Measurements from ENCODE around the gene PDE5A.

DNA sequence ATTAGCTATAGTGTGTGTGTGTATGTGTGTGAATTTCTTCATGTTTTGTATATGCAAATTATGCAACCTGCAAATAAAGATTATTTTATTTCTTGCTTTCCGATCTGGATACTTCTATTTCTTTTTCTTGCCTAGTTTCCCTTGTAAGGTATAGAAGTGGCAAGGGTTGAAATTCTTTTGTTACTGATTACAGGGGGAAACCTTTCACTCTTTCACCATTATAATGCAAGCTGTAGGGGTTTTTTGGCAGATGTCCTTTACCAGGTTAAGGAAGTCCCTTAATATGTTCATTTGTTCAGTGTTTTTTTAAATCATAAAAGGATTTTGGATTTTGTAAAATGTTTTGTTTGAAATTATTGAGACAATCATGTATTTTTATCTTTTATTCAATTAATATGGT, 44.3 kb upstream of the PDE5A start:
- TF ChIP-seq, protein P1, sequence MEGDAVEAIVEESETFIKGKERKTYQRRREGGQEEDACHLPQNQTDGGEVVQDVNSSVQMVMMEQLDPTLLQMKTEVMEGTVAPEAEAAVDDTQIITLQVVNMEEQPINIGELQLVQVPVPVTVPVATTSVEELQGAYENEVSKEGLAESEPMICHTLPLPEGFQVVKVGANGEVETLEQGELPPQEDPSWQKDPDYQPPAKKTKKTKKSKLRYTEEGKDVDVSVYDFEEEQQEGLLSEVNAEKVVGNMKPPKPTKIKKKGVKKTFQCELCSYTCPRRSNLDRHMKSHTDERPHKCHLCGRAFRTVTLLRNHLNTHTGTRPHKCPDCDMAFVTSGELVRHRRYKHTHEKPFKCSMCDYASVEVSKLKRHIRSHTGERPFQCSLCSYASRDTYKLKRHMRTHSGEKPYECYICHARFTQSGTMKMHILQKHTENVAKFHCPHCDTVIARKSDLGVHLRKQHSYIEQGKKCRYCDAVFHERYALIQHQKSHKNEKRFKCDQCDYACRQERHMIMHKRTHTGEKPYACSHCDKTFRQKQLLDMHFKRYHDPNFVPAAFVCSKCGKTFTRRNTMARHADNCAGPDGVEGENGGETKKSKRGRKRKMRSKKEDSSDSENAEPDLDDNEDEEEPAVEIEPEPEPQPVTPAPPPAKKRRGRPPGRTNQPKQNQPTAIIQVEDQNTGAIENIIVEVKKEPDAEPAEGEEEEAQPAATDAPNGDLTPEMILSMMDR (IDR thresholded peaks at IDR 0.05), result no peak
- no peak for TF ChIP-seq POLR2A (IDR thresholded peaks at IDR 0.05)
